AG09319 (cell line): Measurements from ENCODE around the gene ARL13A.

ENCODE experiments used
- DNase-seq: peaks from one replicate; pipeline ENCODE4 v3.0.0-alpha.2; 2010; ENCODE audit warnings: low read depth; ENCODE audit errors: extremely low read depth
- TF ChIP-seq, protein P1 (sequence below): IDR thresholded peaks from 2 replicates; pipeline ENCODE4 v1.5.1; 2011; ENCODE audit warnings: low read depth, mild to moderate bottlenecking, inconsistent platforms, low read length, moderate library complexity

The ARL13A gene

DNA sequence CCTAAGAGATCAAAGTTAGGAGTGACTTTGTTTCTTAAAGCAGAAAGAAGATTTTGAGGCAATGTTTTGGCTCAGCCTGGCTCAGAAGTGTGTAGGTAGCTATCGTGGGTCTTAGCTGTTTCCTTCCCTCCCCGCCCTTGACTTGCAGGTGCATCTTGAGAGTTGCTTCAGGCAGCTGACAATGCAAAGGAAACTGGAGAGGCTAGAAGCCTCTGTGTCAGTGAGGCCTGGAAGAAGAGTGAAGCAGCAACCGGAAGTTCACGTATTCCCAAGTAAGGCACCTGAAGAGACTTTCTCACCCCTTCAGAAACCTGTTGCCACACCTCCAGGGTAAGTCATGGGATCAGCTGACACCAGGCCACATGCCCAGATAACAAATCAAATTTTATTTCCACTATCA, 30.2 kb upstream of the ARL13A start:
- DNase-seq = no peak
- TF ChIP-seq, protein P1, sequence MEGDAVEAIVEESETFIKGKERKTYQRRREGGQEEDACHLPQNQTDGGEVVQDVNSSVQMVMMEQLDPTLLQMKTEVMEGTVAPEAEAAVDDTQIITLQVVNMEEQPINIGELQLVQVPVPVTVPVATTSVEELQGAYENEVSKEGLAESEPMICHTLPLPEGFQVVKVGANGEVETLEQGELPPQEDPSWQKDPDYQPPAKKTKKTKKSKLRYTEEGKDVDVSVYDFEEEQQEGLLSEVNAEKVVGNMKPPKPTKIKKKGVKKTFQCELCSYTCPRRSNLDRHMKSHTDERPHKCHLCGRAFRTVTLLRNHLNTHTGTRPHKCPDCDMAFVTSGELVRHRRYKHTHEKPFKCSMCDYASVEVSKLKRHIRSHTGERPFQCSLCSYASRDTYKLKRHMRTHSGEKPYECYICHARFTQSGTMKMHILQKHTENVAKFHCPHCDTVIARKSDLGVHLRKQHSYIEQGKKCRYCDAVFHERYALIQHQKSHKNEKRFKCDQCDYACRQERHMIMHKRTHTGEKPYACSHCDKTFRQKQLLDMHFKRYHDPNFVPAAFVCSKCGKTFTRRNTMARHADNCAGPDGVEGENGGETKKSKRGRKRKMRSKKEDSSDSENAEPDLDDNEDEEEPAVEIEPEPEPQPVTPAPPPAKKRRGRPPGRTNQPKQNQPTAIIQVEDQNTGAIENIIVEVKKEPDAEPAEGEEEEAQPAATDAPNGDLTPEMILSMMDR = no peak

DNA sequence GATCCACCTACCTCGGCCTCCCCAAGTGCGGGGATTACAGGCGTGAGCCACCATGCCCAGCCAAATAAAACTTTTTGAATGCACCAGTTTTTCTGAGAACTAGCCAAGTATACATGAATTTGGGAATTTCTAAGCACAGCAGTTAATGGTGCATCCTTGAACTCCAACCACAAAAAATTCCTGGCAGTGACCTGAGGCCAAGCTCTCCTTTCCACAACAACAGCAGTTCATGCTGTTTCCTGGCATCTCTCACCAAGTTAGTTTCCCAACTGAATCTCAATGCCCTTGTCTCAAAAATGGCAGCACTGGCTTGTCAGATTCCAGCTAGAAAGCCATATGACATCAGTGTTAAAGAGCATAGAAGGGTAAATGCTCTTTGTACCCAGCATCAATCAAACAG, 24.9 kb upstream of the ARL13A start:
- TF ChIP-seq, protein P1 = no peak
- no peak for DNase-seq

DNA sequence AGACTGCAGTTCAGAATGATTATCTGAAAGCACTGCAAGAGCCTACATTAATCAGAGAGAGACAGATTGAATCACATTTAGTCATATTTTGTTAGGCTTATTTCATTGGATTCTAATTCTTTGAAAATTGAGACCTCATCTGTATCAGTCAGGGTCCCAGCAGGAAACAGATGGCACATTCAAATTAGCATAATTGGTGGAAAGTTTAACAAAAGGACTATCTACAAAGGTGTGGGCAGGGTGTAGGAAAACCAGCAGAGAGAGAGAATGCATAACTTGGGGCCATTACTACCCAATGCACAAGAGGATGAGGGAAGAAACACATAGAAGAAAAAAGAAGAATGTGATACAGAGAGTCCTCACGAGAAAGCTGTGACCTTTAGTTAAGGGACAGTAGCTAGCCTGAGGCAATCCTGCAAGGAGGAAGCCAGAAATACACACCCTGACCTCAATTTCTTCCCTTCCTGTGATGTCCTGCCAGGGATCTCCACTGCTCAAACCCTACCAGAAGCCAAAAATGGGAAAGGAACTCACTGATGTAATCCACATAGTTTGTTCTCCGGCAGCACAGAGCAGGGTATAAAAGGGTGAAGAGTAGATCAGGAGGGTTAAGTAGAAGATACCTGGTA, 23.1 kb upstream of the ARL13A start:
- TF ChIP-seq, protein P1 = no peak
- DNase-seq = no peak

DNA sequence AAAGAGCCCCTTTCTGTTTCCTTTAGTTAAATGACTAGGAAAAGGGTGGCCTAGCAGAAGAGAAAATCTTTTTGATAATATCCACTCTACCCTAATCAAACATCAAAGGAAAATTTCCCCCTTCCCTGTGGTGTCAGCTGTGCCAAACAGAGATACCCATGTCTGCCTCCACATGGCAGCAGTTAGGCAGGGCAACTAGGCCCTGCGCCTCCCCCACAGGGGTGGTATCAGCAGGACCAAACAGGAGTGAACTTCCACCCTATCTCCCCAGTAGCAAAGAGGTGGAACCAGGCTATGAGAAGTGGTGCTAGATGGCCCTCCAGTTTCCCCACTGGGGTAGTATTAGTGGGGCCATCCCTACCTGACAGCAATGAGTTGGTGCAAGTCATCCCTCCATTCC, 21.0 kb upstream of the ARL13A start:
- TF ChIP-seq, protein P1 = no peak
- no peak for DNase-seq

DNA sequence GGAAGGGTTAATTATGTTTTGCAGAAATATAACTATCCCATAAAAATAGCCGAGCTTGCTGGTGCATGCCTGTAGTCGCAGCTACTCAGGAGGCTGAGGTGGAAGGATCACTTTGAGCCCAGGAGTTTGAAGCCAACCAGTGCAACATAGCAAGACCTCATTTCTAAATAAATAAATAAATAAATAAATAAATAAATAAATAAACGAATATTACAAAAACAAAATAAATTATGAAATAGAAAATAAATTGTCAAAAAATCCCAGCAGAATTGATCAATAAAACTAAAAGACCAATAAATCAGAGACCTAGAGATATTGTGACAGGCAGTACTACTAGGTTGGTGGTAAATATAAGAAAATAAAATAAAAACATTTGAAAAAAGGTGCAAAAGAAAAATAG, 6.7 kb upstream of the ARL13A start:
- DNase-seq = no peak
- TF ChIP-seq, protein P1 = no peak

DNA sequence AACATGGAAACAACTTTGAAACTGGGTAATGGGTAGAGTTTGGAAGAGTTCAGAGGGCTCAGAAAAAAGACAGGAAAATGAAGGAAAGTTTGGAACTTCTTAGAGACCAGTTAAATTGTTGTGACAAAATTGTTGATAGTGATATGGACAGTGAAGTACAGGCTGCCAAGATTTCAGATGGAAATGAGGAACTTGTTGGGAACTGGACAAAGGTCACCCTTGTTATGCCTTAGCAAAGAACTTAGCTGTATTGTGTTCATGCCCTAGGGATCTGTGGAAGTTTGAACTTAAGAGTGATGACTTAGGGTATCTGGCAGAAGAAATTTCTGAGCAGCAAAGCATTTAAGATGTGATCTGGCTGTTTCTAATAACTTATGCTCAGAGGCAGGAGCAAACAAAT, 5.1 kb upstream of the ARL13A start:
- TF ChIP-seq, protein P1 = no peak

DNA sequence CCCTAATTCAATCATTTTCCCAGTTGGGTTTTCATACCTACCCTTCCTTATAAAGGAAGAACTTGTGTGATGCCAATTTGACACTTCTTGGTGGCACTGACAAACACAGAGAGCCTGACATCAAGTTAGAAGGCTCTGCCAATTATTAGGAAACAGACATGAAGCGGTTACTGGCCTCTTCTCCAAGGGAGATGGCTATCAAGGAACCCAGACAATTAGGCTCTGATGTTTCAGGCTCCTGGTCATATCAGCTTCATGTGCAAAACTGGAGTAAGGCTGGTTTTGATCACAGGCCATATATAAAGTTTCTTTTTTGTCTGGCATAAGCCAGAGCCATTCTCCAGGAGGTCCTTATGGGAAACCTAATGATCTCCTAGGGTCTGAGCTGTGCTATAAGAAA, 428 bp downstream of the ARL13A start:
- TF ChIP-seq, protein P1 = no peak
- DNase-seq = no peak

More for the DNA sequence above, 5.1 kb upstream of the ARL13A start:
- no peak for DNase-seq
